Endothelial cell (in vitro differentiated cells): ENCODE measurements around the gene DGKQ. TPM values are rescaled to one million over a fixed set of nuclear protein-coding genes. Genes with fewer than 3 reads are reported as not detected.

ENCODE experiments used
- DNase-seq: peaks from one replicate; pipeline ENCODE4 v3.0.0; 2021; ENCODE audit warnings: low spot score
- H3K27ac Mint-ChIP-seq: one replicate; pipeline ENCODE4 v1.8.0; 2021; ENCODE audit warnings: mixed read lengths, inconsistent platforms; ENCODE audit not compliant: unreplicated experiment
- H3K27me3 Mint-ChIP-seq: one replicate; pipeline ENCODE4 v1.8.0; 2021; ENCODE audit warnings: mild to moderate bottlenecking, moderate library complexity, mixed read lengths, inconsistent platforms; ENCODE audit not compliant: unreplicated experiment
- H3K36me3 Mint-ChIP-seq: one replicate; pipeline ENCODE4 v1.8.0; 2021; ENCODE audit warnings: mild to moderate bottlenecking, low read depth, mixed read lengths, inconsistent platforms; ENCODE audit not compliant: unreplicated experiment
- H3K4me1 Mint-ChIP-seq: one replicate; pipeline ENCODE4 v1.8.0; 2021; ENCODE audit warnings: mild to moderate bottlenecking, mixed read lengths, inconsistent platforms; ENCODE audit not compliant: unreplicated experiment
- H3K4me3 Mint-ChIP-seq: one replicate; pipeline ENCODE4 v1.8.0; 2021; ENCODE audit warnings: mild to moderate bottlenecking, mixed read lengths, inconsistent platforms; ENCODE audit not compliant: unreplicated experiment
- H3K9me3 Mint-ChIP-seq: one replicate; pipeline ENCODE4 v1.8.0; 2021; ENCODE audit warnings: mixed read lengths, inconsistent platforms; ENCODE audit not compliant: unreplicated experiment
- total RNA-seq: library from RNA; stranded (reverse); fragmentation: NEBNext Ultra II Directional; extraction: Animal tissue kit (Norgen Biotek cat#: 25700); gene quantifications from one replicate; pipeline ENCODE4 v1.2.1, GENCODE V29; 2021; ENCODE audit not compliant: unreplicated experiment
- TF ChIP-seq, protein P1 (sequence below): fragments of 200-600 bp; sonication (generic); IDR thresholded peaks from one replicate; pipeline ENCODE4 v1.5.0; 2021; ENCODE audit warnings: antibody characterized with exemption; ENCODE audit not compliant: unreplicated experiment

DGKQ gene
- total RNA-seq, 1 donor from 2014 or later: 14.5 TPM

DNA sequence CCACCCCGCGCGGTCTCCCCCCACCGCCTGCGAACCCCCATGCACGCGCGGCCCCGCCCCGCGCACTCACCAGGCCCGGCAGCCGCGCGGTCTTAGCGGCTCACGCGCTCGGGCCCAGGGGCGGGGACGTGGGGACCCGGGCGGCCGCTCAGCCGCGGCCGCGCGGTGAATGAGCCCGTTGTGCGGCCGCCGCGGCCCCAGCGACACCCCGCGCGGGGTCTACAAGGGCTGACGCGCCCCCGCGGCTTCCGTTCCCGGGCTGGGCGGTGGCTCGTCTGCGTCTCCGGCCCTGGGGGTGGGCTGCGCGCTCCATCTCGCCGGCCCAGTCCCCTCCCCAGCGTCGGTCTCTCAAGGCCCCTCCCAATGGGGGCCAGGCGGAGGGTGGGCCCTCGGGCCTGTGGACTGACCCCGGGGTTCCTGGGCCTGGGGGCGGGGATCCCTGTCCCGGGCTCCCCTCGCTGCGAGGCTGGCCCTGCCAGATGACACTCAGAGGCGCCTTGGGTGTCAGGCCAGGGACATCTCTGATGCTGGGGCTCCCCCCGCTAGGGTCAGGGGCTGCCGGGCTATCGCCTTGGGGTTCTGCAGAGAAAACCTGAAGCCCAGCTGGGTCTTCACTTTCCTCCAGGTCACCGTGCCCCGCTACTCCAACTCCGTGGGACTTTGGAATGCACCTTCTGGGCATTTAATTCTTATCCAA lies 24.2 kb upstream of the DGKQ start:
- Mint-ChIP-seq H3K9me3 (no peaks in the 10 kb centered on the region), H3K27ac (no peak overlapping the region)

GRCh38 chr4:996997-997374 lies 23.6 kb upstream of the DGKQ start:
- H3K27me3 Mint-ChIP-seq: peaks cover 18% of the 10 kb centered on the region
- no peaks in the 10 kb centered on the region for H3K36me3 Mint-ChIP-seq
- no peak overlapping the region for H3K4me3 Mint-ChIP-seq
- no peaks in the 10 kb centered on the region for H3K9me3 Mint-ChIP-seq
- TF ChIP-seq, protein P1, sequence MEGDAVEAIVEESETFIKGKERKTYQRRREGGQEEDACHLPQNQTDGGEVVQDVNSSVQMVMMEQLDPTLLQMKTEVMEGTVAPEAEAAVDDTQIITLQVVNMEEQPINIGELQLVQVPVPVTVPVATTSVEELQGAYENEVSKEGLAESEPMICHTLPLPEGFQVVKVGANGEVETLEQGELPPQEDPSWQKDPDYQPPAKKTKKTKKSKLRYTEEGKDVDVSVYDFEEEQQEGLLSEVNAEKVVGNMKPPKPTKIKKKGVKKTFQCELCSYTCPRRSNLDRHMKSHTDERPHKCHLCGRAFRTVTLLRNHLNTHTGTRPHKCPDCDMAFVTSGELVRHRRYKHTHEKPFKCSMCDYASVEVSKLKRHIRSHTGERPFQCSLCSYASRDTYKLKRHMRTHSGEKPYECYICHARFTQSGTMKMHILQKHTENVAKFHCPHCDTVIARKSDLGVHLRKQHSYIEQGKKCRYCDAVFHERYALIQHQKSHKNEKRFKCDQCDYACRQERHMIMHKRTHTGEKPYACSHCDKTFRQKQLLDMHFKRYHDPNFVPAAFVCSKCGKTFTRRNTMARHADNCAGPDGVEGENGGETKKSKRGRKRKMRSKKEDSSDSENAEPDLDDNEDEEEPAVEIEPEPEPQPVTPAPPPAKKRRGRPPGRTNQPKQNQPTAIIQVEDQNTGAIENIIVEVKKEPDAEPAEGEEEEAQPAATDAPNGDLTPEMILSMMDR: no peak
- H3K4me1 Mint-ChIP-seq: no peaks in the 10 kb centered on the region
- DNase-seq: no peak
- no peak overlapping the region for H3K27ac Mint-ChIP-seq

More for the DNA sequence above, 24.2 kb upstream of the DGKQ start:
- no peak for DNase-seq
- no peaks in the 10 kb centered on the region for H3K36me3 Mint-ChIP-seq
- H3K27me3 Mint-ChIP-seq: peaks cover 20% of the 10 kb centered on the region
- H3K4me1 Mint-ChIP-seq: no peaks in the 10 kb centered on the region
- TF ChIP-seq, protein P1: no peak
- H3K4me3 Mint-ChIP-seq: no peak overlapping the region

DNA sequence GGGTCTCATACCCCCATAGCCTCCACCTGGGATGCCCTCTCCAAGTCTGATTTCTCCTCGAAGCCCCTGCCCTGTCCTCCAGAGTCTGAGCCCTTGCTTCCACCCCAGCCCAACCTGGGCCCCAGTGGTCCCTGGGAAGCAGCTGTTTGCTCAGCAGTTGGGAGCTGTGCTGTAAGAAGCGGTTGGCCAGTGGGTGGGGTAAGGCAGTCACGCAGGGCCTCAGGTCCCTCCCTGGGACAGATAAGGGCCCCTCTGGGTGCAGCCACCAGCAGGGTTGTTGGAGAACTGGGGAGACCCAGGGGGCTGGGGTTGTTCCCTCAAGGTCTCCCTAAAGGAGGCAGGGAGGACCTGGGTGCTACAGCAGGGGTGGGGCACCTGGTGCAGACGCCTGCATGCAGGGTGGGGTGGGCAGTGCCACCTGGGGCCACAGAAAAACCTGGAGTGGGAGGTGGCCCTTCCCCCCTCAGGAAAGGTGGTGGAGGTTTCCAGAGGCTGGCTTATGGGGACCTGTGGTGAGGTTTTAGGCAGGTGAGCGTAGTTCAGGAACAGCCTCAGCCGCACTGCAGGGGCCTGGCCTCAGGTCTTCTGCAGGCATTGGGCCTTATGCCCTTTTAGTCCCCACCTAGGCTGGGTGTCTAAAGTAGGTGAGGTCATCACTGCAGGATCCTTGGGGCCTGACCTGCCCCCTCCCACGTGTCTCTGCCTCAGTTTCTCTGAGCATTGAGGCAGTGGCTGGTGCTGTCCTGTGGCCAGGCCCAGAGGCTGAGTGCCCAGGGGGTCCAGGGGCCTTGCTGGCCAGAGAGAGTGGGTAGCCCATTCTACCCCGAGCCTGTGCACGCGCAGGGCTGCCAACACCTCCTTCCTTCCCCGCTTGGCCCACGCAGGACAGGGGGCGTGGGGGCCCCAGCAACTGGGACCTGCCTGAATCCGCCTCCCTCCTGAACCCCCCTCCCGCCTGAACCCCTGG lies 22.9 kb upstream of the DGKQ start:
- Mint-ChIP-seq H3K9me3 (no peaks in the 10 kb centered on the region), H3K4me3 (no peak overlapping the region), H3K27me3 (peaks cover 18% of the 10 kb centered on the region), H3K4me1 (no peaks in the 10 kb centered on the region), H3K36me3 (no peaks in the 10 kb centered on the region), H3K27ac (no peak overlapping the region)
- TF ChIP-seq, protein P1: no peak
- no peak for DNase-seq

GRCh38 chr4:995311-996026 lies 22.1 kb upstream of the DGKQ start:
- Mint-ChIP-seq H3K36me3 (no peaks in the 10 kb centered on the region), H3K4me3 (no peak overlapping the region), H3K27ac (no peak overlapping the region), H3K9me3 (no peaks in the 10 kb centered on the region), H3K27me3 (peaks cover 18% of the 10 kb centered on the region), H3K4me1 (no peaks in the 10 kb centered on the region)
- no peak for DNase-seq
- TF ChIP-seq, protein P1: no peak
